HepG2 (cell line): Measurements from ENCODE around the gene SS18L1. TPM values are rescaled to one million over a fixed set of nuclear protein-coding genes. Genes with fewer than 3 reads are reported as not detected.

Experiments
- ATAC-seq: fragments of 200-7000 bp; cut with Tn5 transposase; 3 replicates; pipeline ENCODE4 v1.9.1; 2020; ENCODE audit warnings: mild to moderate bottlenecking, moderate library complexity
- BruUV-seq: library from RNA; stranded (reverse); fragments of 400-500 nt; replicated peaks from 2 replicates; lab custom pipeline; 2021; lab: Mats Ljungman, UMichigan
- CTCF ChIA-PET: fragments of 300-600 bp; formaldehyde crosslinking; extraction: SDS; loops from one replicate; lab custom pipeline; 2021; ENCODE audit warnings: low total read pairs, inconsistent platforms, low intra/inter-chr PET ratio; lab: Yijun Ruan, JAX
- POLR2A ChIA-PET: fragments of 350-600 bp; sonication (Branson Sonifier 250); formaldehyde crosslinking; loops from one replicate; lab custom pipeline; 2020; ENCODE audit warnings: antibody characterized with exemption, inconsistent platforms; lab: Yijun Ruan, JAX
- DNase-seq: peaks from one replicate; pipeline ENCODE4 v3.0.0-alpha.2; 2015; ENCODE audit warnings: low spot score
- FAIRE-seq: peaks from 3 replicates; lab custom pipeline; 2011; peaks lifted over from hg19 to GRCh38; lab: Jason Lieb, UNC
- H2AFZ ChIP-seq: one replicate; pipeline ENCODE4 v1.6.1; 2011; ENCODE audit warnings: low read length, inconsistent platforms
- H3K27ac ChIP-seq: fragments of 300-600 bp; 3 replicates; pipeline ENCODE4 v1.8.0; 2011; ENCODE audit warnings: mixed run types, mild to moderate bottlenecking, mixed read lengths, low read length, inconsistent platforms; ENCODE audit not compliant: insufficient read depth; ENCODE audit errors: extremely low read length
- H3K27me3 ChIP-seq, 2 experiments: fragments of 200-600 bp in 1 of 2; 2 replicates in 1 of 2; 3 replicates in 1 of 2; pipeline versions ENCODE4 v1.6.0 to v1.8.0; 2011; ENCODE audit warnings: low read length in 2 of 2, mild to moderate bottlenecking in 2 of 2, moderate library complexity in 2 of 2, inconsistent platforms in 1 of 2; ENCODE audit not compliant: insufficient read depth in 2 of 2, control insufficient read depth in 1 of 2
- H3K36me3 ChIP-seq, 2 experiments: fragments of 200-600 bp in 1 of 2; replicated peaks in 1 of 2; 2 replicates in 1 of 2; 3 replicates in 1 of 2; pipeline versions ENCODE4 v1.5.1 to v1.8.0; 2011; ENCODE audit warnings: low read length in 2 of 2, inconsistent platforms in 1 of 2; ENCODE audit not compliant: insufficient read depth in 2 of 2, control insufficient read depth in 1 of 2
- H3K4me1 ChIP-seq: 2 replicates; pipeline ENCODE4 v1.5.1; 2012; ENCODE audit warnings: low read length, inconsistent platforms; ENCODE audit not compliant: insufficient read depth
- H3K4me2 ChIP-seq: 2 replicates; pipeline ENCODE4 v1.6.0; 2011; ENCODE audit warnings: low read depth, low read length, inconsistent platforms
- H3K4me3 ChIP-seq, 3 experiments: fragments of 200-600 bp in 1 of 3; sonication (generic), shearing (Covaris generic) in 1 of 3; replicated peaks in 1 of 3; 2 replicates each; pipeline ENCODE4 v1.5.1; 2011 to 2016; ENCODE audit warnings: low read length in 3 of 3, inconsistent platforms in 2 of 3, low read depth in 2 of 3, mild to moderate bottlenecking in 2 of 3, control low read depth in 1 of 3, mixed read lengths in 1 of 3; ENCODE audit not compliant: insufficient read depth in 1 of 3
- H3K79me2 ChIP-seq: one replicate; pipeline ENCODE4 v1.6.1; 2011; ENCODE audit warnings: low read length, inconsistent platforms; ENCODE audit not compliant: insufficient read depth
- H3K9ac ChIP-seq: 2 replicates; pipeline ENCODE4 v1.6.0; 2011; ENCODE audit warnings: mild to moderate bottlenecking, low read depth, low read length, inconsistent platforms; ENCODE audit not compliant: insufficient read depth
- H3K9me3 ChIP-seq: 2 replicates; pipeline ENCODE4 v1.5.1; 2012; ENCODE audit warnings: mild to moderate bottlenecking, low read length
- H4K20me1 ChIP-seq: 2 replicates; pipeline ENCODE4 v1.6.0; 2011; ENCODE audit warnings: inconsistent platforms, mild to moderate bottlenecking, low read length, moderate library complexity; ENCODE audit not compliant: insufficient read depth
- AGO2 ChIP-seq: fragments of 200-400 bp; formaldehyde crosslinking; optimal IDR thresholded peaks from 2 replicates; pipeline ENCODE3; 2017; ENCODE audit warnings: mild to moderate bottlenecking, low read depth, low read length, moderate library complexity
- CBFB ChIP-seq: sonication (generic); formaldehyde crosslinking; IDR thresholded peaks from 2 replicates; pipeline ENCODE4 v1.4.0; 2020; ENCODE audit warnings: missing genetic modification reagents
- CERS6 ChIP-seq: sonication (generic); formaldehyde crosslinking; IDR thresholded peaks from 2 replicates; pipeline ENCODE4 v1.5.0; 2020; ENCODE audit warnings: missing genetic modification reagents
- MAF1 ChIP-seq: sonication (generic); formaldehyde crosslinking; IDR thresholded peaks from 2 replicates; pipeline ENCODE4 v1.5.0; 2020; ENCODE audit warnings: missing genetic modification reagents, borderline replicate concordance
- NRL ChIP-seq: sonication (generic); formaldehyde crosslinking; IDR thresholded peaks from 2 replicates; pipeline ENCODE4 v1.5.0; 2020; ENCODE audit warnings: missing genetic modification reagents, mild to moderate bottlenecking, moderate library complexity, borderline replicate concordance
- PATZ1 ChIP-seq: sonication (generic); formaldehyde crosslinking; IDR thresholded peaks from 2 replicates; pipeline ENCODE4 v1.4.0; 2020; ENCODE audit warnings: missing genetic modification reagents
- POLR2AphosphoS2 ChIP-seq: IDR thresholded peaks from 2 replicates; pipeline ENCODE4 v1.6.1; 2011; ENCODE audit warnings: low read depth, low read length, improper control_type of control experiment
- POLR2AphosphoS5 ChIP-seq: IDR thresholded peaks from 2 replicates; pipeline ENCODE4 v1.6.1; 2012; ENCODE audit warnings: low read depth, low read length
- POLR2G ChIP-seq: fragments of 200-400 bp; formaldehyde crosslinking; IDR thresholded peaks from 2 replicates; pipeline ENCODE4 v1.6.1; 2018; ENCODE audit warnings: mild to moderate bottlenecking, low read depth, low read length, moderate library complexity
- RBFOX2 ChIP-seq: fragments of 200-400 bp; formaldehyde crosslinking; IDR thresholded peaks from 2 replicates; pipeline ENCODE4 v1.6.1; 2017; ENCODE audit warnings: low read depth, mild to moderate bottlenecking, low read length
- ZBTB20 ChIP-seq: sonication (generic); formaldehyde crosslinking; IDR thresholded peaks from 2 replicates; pipeline ENCODE4 v1.8.1; 2023; ENCODE audit warnings: missing genetic modification reagents, low read depth, mild to moderate bottlenecking, borderline replicate concordance
- ZBTB42 ChIP-seq: sonication (generic); formaldehyde crosslinking; IDR thresholded peaks from 2 replicates; pipeline ENCODE4 v1.5.0; 2020; ENCODE audit warnings: mild to moderate bottlenecking, missing genetic modification reagents
- ZNF101 ChIP-seq: sonication (generic); formaldehyde crosslinking; IDR thresholded peaks from 2 replicates; pipeline ENCODE4 v1.4.0; 2020; ENCODE audit warnings: mild to moderate bottlenecking, low read depth, missing genetic modification reagents, borderline replicate concordance
- ZNF598 ChIP-seq: sonication (generic); formaldehyde crosslinking; IDR thresholded peaks from 2 replicates; pipeline ENCODE4 v1.5.1; 2020; ENCODE audit warnings: mild to moderate bottlenecking, missing genetic modification reagents, borderline replicate concordance
- ZNF710 ChIP-seq: sonication (generic); formaldehyde crosslinking; IDR thresholded peaks from 2 replicates; pipeline ENCODE4 v1.5.0; 2020; ENCODE audit warnings: mild to moderate bottlenecking, missing genetic modification reagents, borderline replicate concordance
- ZNF746 ChIP-seq: sonication (generic); formaldehyde crosslinking; IDR thresholded peaks from 2 replicates; pipeline ENCODE4 v1.8.0; 2022; ENCODE audit warnings: mild to moderate bottlenecking, missing genetic modification reagents
- WGBS: methylation state at CpG from one replicate; pipeline ENCODE4 v1.1.6; 2017; ENCODE audit warnings: low lambda C conversion rate; 5-methylcytosine and 5-hydroxymethylcytosine counted together
- in situ Hi-C: cut with HindIII; loops from 2 replicates; pipeline ENCODE4 v1.10.0; 2017; ENCODE audit warnings: low pct_unique_long_range_greater_than_20kb; ENCODE audit not compliant: extremely low pct_ligation_motif_present
- intact Hi-C: fragments of 100-400 bp; cut with micrococcal nuclease; formaldehyde crosslinking; loops from one replicate; pipeline ENCODE4 v1.10.0; 2022; ENCODE audit not compliant: unreplicated experiment
- polyA plus RNA-seq, 8 experiments: library from polyadenylated mRNA; depleted of rRNA in 3 of 8; stranded (reverse) in 7 of 8; unstranded in 1 of 8; fragments of >200 nt; fragmentation: Illumina TruSeq in 4 of 8; extraction: Trizol in 4 of 8; gene quantifications; 2 replicates each; pipeline versions ENCODE4 v1.2.1 to v1.2.3, GENCODE V29; 2011 to 2016; ENCODE audit warnings: low read depth in 4 of 8, missing spikeins in 1 of 8, mixed read lengths in 1 of 8; ENCODE audit not compliant: insufficient read depth in 1 of 8
- total RNA-seq, 5 experiments: library from RNA; depleted of rRNA; stranded (reverse); fragments of >200 nt; fragmentation: Illumina TruSeq; extraction: Trizol; gene quantifications; 2 replicates each; pipeline ENCODE4 v1.2.3, GENCODE V29; 2016; ENCODE audit warnings: low read depth in 1 of 5
- TF ChIP-seq, protein P1 (sequence below): sonication (generic); formaldehyde crosslinking; IDR thresholded peaks from 2 replicates; pipeline ENCODE4 v1.5.0; 2020; ENCODE audit warnings: missing genetic modification reagents

The SS18L1 gene
- total and polyA plus RNA-seq, 2 of the 13 experiments (the other 11 are each of a cell fraction or from before 2014, with no cell fraction given) = 17.8 to 27.6 TPM

DNA sequence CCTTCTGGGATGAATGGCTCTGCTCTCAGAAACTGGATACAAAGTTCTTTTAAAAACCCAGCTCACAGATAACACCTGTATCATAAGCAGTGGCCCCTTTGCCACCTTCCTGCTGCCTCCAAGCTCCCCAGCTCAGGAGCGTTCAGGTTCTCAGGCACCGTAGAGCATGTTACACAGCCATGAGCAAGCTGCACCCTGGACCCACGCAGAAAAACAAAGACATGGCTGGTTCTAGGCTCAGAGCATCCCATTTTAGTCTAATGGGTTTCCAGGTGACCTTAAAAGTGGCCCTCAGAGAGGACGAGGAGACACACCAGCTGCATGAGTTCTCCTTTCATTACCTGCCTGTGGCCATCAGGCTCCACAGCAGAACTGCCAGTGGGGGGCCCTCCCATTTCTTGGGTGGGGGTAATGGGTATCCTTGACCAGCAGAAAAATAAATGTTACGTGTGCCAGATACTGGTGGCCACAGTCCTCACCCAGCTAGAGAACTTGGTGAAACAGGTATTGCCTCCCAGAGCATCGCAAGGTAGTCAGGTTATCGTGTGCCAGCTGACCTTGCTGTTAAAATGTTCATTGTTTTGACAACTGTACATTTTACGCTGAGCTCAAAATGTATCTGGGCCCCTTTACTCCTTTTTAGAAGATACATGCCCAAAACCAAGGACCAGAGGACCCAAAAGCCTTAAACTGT, 7.8 kb upstream of the SS18L1 start:
- FAIRE-seq (no peak), ATAC-seq (no peak), DNase-seq (no peak)
- no peak overlapping the region for H3K9ac ChIP-seq
- H2AFZ ChIP-seq = no peak overlapping the region
- 88% methylated on average over 8 of the region's 8 CpGs for WGBS
- POLR2A ChIA-PET = interaction anchor here (1.2 to 7.8 kb wide), 8 partner anchors 9 to 125 kb away, joined by 4 to 86 read pairs (median 6); partner anchors contain the start of genes LSM14B and TAF4
- H3K4me1 ChIP-seq = peaks cover 37% of the 10 kb centered on the region
- no peaks in the 10 kb centered on the region for H3K9me3 ChIP-seq
- H3K27ac ChIP-seq = peak overlapping the region; percentile 53
- peaks cover 17% of the 10 kb centered on the region for H3K79me2 ChIP-seq
- no TSS peak for BruUV-seq
- no peak overlapping the region for H3K4me2 ChIP-seq
- no peak overlapping the region for H3K4me3 ChIP-seq
- CTCF ChIA-PET = interaction anchor here (1.5 to 3.5 kb wide), 2 partner anchors 124 to 126 kb away, joined by 4 to 48 read pairs; no protein-coding TSS in a partner anchor
- H4K20me1 ChIP-seq = peaks cover 40% of the 10 kb centered on the region
- in situ Hi-C loops (no loop called here), intact Hi-C loops (loop anchor here (2.0 to 5.0 kb wide), 2 partner anchors 13 to 68 kb away; partner anchors contain the start of genes LSM14B and TAF4)
- H3K36me3 ChIP-seq = peaks cover 65 to 92% of the 10 kb centered on the region in 2 experiments
- H3K27me3 ChIP-seq = no peaks in the 10 kb centered on the region
- no peak for TF ChIP-seq MAF1 (CRISPR knock-in tag)
- peak; percentile 61; the same call in 1 of the 2 replicates for TF ChIP-seq POLR2AphosphoS2
- TF ChIP-seq ZBTB20 = no peak
- TF ChIP-seq, protein P1, sequence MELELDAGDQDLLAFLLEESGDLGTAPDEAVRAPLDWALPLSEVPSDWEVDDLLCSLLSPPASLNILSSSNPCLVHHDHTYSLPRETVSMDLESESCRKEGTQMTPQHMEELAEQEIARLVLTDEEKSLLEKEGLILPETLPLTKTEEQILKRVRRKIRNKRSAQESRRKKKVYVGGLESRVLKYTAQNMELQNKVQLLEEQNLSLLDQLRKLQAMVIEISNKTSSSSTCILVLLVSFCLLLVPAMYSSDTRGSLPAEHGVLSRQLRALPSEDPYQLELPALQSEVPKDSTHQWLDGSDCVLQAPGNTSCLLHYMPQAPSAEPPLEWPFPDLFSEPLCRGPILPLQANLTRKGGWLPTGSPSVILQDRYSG (CRISPR knock-in tag) = no peak
- TF ChIP-seq CBFB (CRISPR knock-in tag) = no peak
- TF ChIP-seq POLR2G = peak; percentile 37; the same call in 1 of the 2 replicates
- no peak for TF ChIP-seq ZNF710 (CRISPR knock-in tag)
- peak; percentile 47; the same call in 1 of the 2 replicates for TF ChIP-seq CERS6 (CRISPR knock-in tag)
- 0 out of 2 replicates have a peak, but pooled peaks have one; percentile 58 for TF ChIP-seq NRL (CRISPR knock-in tag)
- no peak for TF ChIP-seq ZNF598 (CRISPR knock-in tag)
- no peak for TF ChIP-seq ZNF101 (CRISPR knock-in tag)
- peak; percentile 66 for TF ChIP-seq AGO2
- TF ChIP-seq ZBTB42 = no peak
- peak; percentile 16; the same call in 1 of the 2 replicates for TF ChIP-seq PATZ1
- no peak; the same call in 1 of the 2 replicates for TF ChIP-seq RBFOX2
- TF ChIP-seq ZNF746 (CRISPR knock-in tag) = no peak
- TF ChIP-seq POLR2AphosphoS5 = peak; percentile 15
